Karpas-422 (cell line): ENCODE data around the gene MYL7. TPM values are rescaled to one million over a fixed set of nuclear protein-coding genes. Genes with fewer than 3 reads are reported as not detected.

Experiments used
- DNase-seq: peaks from one replicate; pipeline ENCODE4 v3.0.0-alpha.2; 2015
- H2AFZ ChIP-seq: fragments of 200-600 bp; sonication (generic); 2 replicates; pipeline ENCODE4 v1.6.1; 2014; ENCODE audit warnings: antibody characterized with exemption, low read length, mixed read lengths
- H3K27ac ChIP-seq: fragments of 200-600 bp; sonication (generic); 2 replicates; pipeline ENCODE4 v1.5.1; 2014; ENCODE audit warnings: mild to moderate bottlenecking, low read length, moderate library complexity
- H3K27me3 ChIP-seq: fragments of 200-600 bp; sonication (generic); 2 replicates; pipeline ENCODE4 v1.6.1; 2014; ENCODE audit warnings: low read length, mixed read lengths
- H3K36me3 ChIP-seq: fragments of 200-600 bp; sonication (generic); 2 replicates; pipeline ENCODE4 v1.6.1; 2014; ENCODE audit warnings: low read length, mixed read lengths; ENCODE audit not compliant: insufficient read depth
- H3K4me1 ChIP-seq: fragments of 200-600 bp; sonication (generic); 2 replicates; pipeline ENCODE4 v1.6.1; 2014; ENCODE audit warnings: mild to moderate bottlenecking, low read length, mixed read lengths
- H3K4me2 ChIP-seq: fragments of 200-600 bp; sonication (generic); 2 replicates; pipeline ENCODE4 v1.6.1; 2014; ENCODE audit warnings: low read length, low read depth, mild to moderate bottlenecking; ENCODE audit not compliant: poor library complexity, severe bottlenecking
- H3K4me3 ChIP-seq: fragments of 200-600 bp; sonication (generic); 2 replicates; pipeline ENCODE4 v1.5.1; 2014; ENCODE audit warnings: mild to moderate bottlenecking, antibody characterized with exemption, low read length, mixed read lengths
- H3K79me2 ChIP-seq: fragments of 200-600 bp; sonication (generic); 2 replicates; pipeline ENCODE4 v1.6.1; 2014; ENCODE audit warnings: mild to moderate bottlenecking, low read length, mixed read lengths
- H3K9ac ChIP-seq: fragments of 200-600 bp; sonication (generic); 2 replicates; pipeline ENCODE4 v1.6.0; 2014; ENCODE audit warnings: low read length
- H3K9me2 ChIP-seq: fragments of 200-600 bp; sonication (generic), shearing (Covaris generic); replicated peaks from 2 replicates; pipeline ENCODE4 v1.6.0; 2014; ENCODE audit warnings: mild to moderate bottlenecking, low read length, moderate library complexity; ENCODE audit not compliant: insufficient read depth
- H3K9me3 ChIP-seq: fragments of 300-700, 200-600 bp; sonication (generic); 2 replicates; pipeline ENCODE4 v1.6.1; 2014; ENCODE audit warnings: low read length, mixed read lengths
- H4K20me1 ChIP-seq: fragments of 200-600 bp; sonication (generic); 2 replicates; pipeline ENCODE4 v1.6.1; 2014; ENCODE audit warnings: mild to moderate bottlenecking, antibody characterized with exemption, low read length, low read depth; ENCODE audit not compliant: insufficient read depth
- total RNA-seq: library from RNA; depleted of rRNA; stranded (reverse); fragments of >200 nt; shearing (Covaris generic); gene quantifications from 2 replicates; pipeline ENCODE4 v1.2.3, GENCODE V29; 2014; ENCODE audit warnings: low replicate concordance; rRNA removed

Gene MYL7
- total RNA-seq, result not detected in 2 replicates

- Histone ChIP-seq H3K9me2 (no peaks in the 10 kb centered on the region), H3K9me3 (no peaks in the 10 kb centered on the region), H3K4me1 (no peaks in the 10 kb centered on the region), H2AFZ (no peak within 1 kb of the TSS), H3K4me2 (no peak within 1 kb of the TSS), H3K9ac (no peak within 1 kb of the TSS), H3K27me3 (no peaks in the 10 kb centered on the region), H3K79me2 (no peaks in the 10 kb centered on the region), H3K36me3 (no peaks in the 10 kb centered on the region), H3K4me3 (no peak within 1 kb of the TSS), H3K27ac (no peak within 1 kb of the TSS), H4K20me1 (no peaks in the 10 kb centered on the region)
- no peak for DNase-seq
Observed at GRCh38 chr7:44141221-44141850, at the start of gene MYL7. Gene MYL7 (minus strand): TSS chr7:44141332. CDS start chr7:44141305, 27 bp downstream.

GRCh38 chr7:44189993-44190872, 49.1 kb upstream of the MYL7 start:
- no peaks in the 10 kb centered on the region for H3K9me2 ChIP-seq
- H3K27ac ChIP-seq, result no peak overlapping the region
- no peaks in the 10 kb centered on the region for H3K36me3 ChIP-seq
- H3K4me1 ChIP-seq, result no peaks in the 10 kb centered on the region
- no peaks in the 10 kb centered on the region for H3K9me3 ChIP-seq
- no peak overlapping the region for H2AFZ ChIP-seq
- H3K4me3 ChIP-seq, result no peak overlapping the region
- H3K27me3 ChIP-seq, result no peaks in the 10 kb centered on the region
- H3K79me2 ChIP-seq, result no peaks in the 10 kb centered on the region
- no peak overlapping the region for H3K9ac ChIP-seq
- H3K4me2 ChIP-seq, result no peak overlapping the region
- H4K20me1 ChIP-seq, result no peaks in the 10 kb centered on the region
- DNase-seq, result no peak

- no peaks in the 10 kb centered on the region for H3K36me3 ChIP-seq
- no peak within 1 kb of the TSS for H3K4me3 ChIP-seq
- no peaks in the 10 kb centered on the region for H3K9me2 ChIP-seq
- no peak for DNase-seq
- no peaks in the 10 kb centered on the region for H3K4me1 ChIP-seq
- no peaks in the 10 kb centered on the region for H3K79me2 ChIP-seq
- no peak within 1 kb of the TSS for H2AFZ ChIP-seq
- no peaks in the 10 kb centered on the region for H3K9me3 ChIP-seq
- no peak within 1 kb of the TSS for H3K9ac ChIP-seq
- H3K27me3 ChIP-seq, result no peaks in the 10 kb centered on the region
- H3K27ac ChIP-seq, result no peak within 1 kb of the TSS
- H3K4me2 ChIP-seq, result no peak within 1 kb of the TSS
- no peaks in the 10 kb centered on the region for H4K20me1 ChIP-seq
Observed at GRCh38 chr7:44189286-44189992, 48.3 kb upstream of the MYL7 start, which contains the start of gene GCK. Gene GCK (minus strand): TSS chr7:44189439. CDS start chr7:44188953, 486 bp downstream.

GRCh38 chr7:44188480-44189225, 47.5 kb upstream of the MYL7 start:
- Histone ChIP-seq H3K4me1 (no peaks in the 10 kb centered on the region), H3K79me2 (no peaks in the 10 kb centered on the region), H4K20me1 (no peaks in the 10 kb centered on the region), H3K9ac (no peak overlapping the region), H3K9me2 (no peaks in the 10 kb centered on the region), H3K36me3 (no peaks in the 10 kb centered on the region), H3K4me3 (no peak overlapping the region), H3K27ac (no peak overlapping the region), H3K9me3 (no peaks in the 10 kb centered on the region), H3K4me2 (no peak overlapping the region), H3K27me3 (no peaks in the 10 kb centered on the region), H2AFZ (no peak overlapping the region)
- DNase-seq, result no peak

GRCh38 chr7:44187636-44188416, 46.7 kb upstream of the MYL7 start:
- no peak overlapping the region for H3K9ac ChIP-seq
- no peaks in the 10 kb centered on the region for H4K20me1 ChIP-seq
- DNase-seq, result no peak
- H3K4me1 ChIP-seq, result no peaks in the 10 kb centered on the region
- H3K4me2 ChIP-seq, result no peak overlapping the region
- no peaks in the 10 kb centered on the region for H3K36me3 ChIP-seq
- H3K27ac ChIP-seq, result no peak overlapping the region
- H3K79me2 ChIP-seq, result no peaks in the 10 kb centered on the region
- no peak overlapping the region for H2AFZ ChIP-seq
- H3K9me3 ChIP-seq, result no peaks in the 10 kb centered on the region
- no peak overlapping the region for H3K4me3 ChIP-seq
- no peaks in the 10 kb centered on the region for H3K9me2 ChIP-seq
- no peaks in the 10 kb centered on the region for H3K27me3 ChIP-seq

- H3K4me3 ChIP-seq, result no peak overlapping the region
- H3K9me3 ChIP-seq, result no peaks in the 10 kb centered on the region
- no peaks in the 10 kb centered on the region for H3K9me2 ChIP-seq
- H3K36me3 ChIP-seq, result no peaks in the 10 kb centered on the region
- no peaks in the 10 kb centered on the region for H3K4me1 ChIP-seq
- no peak overlapping the region for H3K27ac ChIP-seq
- no peak overlapping the region for H2AFZ ChIP-seq
- no peaks in the 10 kb centered on the region for H4K20me1 ChIP-seq
- no peak for DNase-seq
- no peak overlapping the region for H3K9ac ChIP-seq
- no peaks in the 10 kb centered on the region for H3K79me2 ChIP-seq
- no peak overlapping the region for H3K4me2 ChIP-seq
- no peaks in the 10 kb centered on the region for H3K27me3 ChIP-seq
Observed at GRCh38 chr7:44186736-44187135, 45.6 kb upstream of the MYL7 start.

- Histone ChIP-seq H3K79me2 (no peaks in the 10 kb centered on the region), H3K27ac (no peak overlapping the region), H2AFZ (no peak overlapping the region), H3K9ac (no peak overlapping the region), H3K27me3 (peaks cover 3% of the 10 kb centered on the region; the same call in 1 of the 2 replicates), H4K20me1 (no peaks in the 10 kb centered on the region), H3K4me3 (no peak overlapping the region), H3K9me3 (no peaks in the 10 kb centered on the region), H3K4me2 (no peak overlapping the region), H3K9me2 (no peaks in the 10 kb centered on the region), H3K36me3 (no peaks in the 10 kb centered on the region), H3K4me1 (no peaks in the 10 kb centered on the region)
- DNase-seq, result no peak
Observed at GRCh38 chr7:44185729-44186128, 44.6 kb upstream of the MYL7 start.
